Suppressor macrophage treated with lipopolysaccharide for 1 hour (primary cell): ENCODE measurements around the gene PIGN.

ENCODE experiments used
- DNase-seq, 3 donors: peaks; one replicate each; pipeline ENCODE4 v3.0.0-alpha.2; 2020 to 2022

PIGN gene, protein sequence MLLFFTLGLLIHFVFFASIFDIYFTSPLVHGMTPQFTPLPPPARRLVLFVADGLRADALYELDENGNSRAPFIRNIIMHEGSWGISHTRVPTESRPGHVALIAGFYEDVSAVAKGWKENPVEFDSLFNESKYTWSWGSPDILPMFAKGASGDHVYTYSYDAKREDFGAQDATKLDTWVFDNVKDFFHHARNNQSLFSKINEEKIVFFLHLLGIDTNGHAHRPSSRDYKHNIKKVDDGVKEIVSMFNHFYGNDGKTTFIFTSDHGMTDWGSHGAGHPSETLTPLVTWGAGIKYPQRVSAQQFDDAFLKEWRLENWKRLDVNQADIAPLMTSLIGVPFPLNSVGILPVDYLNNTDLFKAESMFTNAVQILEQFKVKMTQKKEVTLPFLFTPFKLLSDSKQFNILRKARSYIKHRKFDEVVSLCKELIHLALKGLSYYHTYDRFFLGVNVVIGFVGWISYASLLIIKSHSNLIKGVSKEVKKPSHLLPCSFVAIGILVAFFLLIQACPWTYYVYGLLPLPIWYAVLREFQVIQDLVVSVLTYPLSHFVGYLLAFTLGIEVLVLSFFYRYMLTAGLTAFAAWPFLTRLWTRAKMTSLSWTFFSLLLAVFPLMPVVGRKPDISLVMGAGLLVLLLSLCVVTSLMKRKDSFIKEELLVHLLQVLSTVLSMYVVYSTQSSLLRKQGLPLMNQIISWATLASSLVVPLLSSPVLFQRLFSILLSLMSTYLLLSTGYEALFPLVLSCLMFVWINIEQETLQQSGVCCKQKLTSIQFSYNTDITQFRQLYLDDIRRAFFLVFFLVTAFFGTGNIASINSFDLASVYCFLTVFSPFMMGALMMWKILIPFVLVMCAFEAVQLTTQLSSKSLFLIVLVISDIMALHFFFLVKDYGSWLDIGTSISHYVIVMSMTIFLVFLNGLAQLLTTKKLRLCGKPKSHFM

GRCh38 chr18:62186774-62187542 is at the start of gene PIGN, which contains the start of gene RELCH:
Gene PIGN, minus strand, starts transcription at chr18:62187056. Its CDS starts 25,703 bp downstream, at chr18:62161353.
Gene RELCH, plus strand, starts transcription at chr18:62187255. Its CDS starts 251 bp downstream, at chr18:62187506.
- peak; percentile 98 to 99 (median 99) for DNase-seq

DNA sequence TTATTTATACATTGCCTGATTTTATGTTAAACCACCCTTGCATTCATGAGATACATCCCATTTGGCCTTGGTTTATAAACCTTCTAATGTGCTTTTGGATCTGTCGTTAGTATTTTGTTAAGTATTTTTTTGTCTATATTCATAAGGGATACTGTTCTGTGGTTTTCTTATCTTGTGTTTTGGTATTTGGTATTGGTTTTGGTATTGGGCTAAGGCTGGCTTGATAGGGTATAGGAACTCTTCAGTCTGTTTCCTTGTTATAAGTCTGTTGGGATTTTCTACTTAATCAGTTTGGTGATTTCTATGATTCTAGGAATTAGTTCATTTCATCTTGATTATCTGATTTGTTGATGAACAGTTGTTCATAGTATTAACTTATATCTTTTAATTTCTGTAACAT is 49.4 kb upstream of the PIGN start:
- DNase-seq: no peak

DNA sequence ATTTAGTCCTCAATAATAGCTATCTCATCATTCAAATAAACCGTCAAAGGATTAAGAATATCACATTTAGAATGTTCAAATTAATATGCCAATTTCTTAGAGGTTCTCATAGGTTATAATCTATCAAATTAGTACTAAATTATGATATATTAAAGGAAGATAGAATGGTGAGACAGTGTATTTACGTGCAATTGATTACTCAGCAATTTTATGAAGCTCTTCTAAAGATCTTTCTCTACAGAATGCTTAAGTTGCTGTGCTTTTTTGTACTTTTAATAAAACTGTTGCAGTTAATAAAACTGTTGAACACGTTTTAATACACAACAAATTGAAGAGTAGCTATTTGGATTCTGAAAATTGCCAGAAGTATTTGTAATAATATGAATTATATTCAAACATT is 39.2 kb upstream of the PIGN start:
- no peak for DNase-seq

DNA sequence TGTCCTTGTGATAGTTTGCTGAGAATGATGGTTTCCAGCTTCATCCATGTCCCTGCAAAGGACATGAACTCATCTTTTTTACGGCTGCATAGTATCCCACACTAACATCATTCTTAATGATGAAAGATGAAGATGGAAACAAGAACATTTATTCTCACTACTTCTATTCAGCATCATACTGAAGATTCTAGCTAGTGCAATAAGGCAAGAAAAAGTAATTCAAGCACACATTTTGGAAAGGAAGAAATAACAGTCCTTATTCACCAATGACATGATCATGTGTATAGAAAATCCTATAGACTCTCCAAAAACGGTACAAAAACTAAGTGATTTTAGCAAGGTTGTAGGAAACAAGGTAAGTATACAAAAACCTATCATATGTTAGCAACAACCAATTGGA is 37.4 kb upstream of the PIGN start:
- no peak for DNase-seq

GRCh38 chr18:62214790-62215189 is 27.9 kb upstream of the PIGN start:
- DNase-seq: no peak

- DNase-seq: no peak
Observed at GRCh38 chr18:62211325-62211828, 24.5 kb upstream of the PIGN start.

DNA sequence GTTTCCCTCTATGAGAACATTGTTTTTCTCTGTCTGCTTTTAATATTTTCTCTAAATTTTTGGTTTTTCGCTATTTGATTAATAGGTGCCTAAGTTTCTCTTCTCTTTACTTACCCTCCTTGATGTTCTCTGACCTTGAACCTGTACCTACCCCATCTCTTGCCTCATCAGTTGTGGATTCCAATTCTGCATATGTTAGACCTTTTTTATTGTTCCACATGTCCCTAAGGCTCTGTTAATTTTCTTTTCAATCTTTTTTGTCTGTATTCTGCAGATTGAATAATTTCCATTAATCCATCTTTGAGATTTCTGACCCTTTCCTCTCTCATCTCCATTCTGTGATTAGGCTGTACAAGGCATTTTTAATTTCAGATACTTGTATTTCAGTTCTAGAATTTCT is 23.3 kb upstream of the PIGN start:
- no peak for DNase-seq

- peak; percentile 46 to 81 (median 76) for DNase-seq
Observed at GRCh38 chr18:62209046-62209445, 22.2 kb upstream of the PIGN start.

GRCh38 chr18:62206593-62206992 is 19.7 kb upstream of the PIGN start:
- DNase-seq: no peak

DNA sequence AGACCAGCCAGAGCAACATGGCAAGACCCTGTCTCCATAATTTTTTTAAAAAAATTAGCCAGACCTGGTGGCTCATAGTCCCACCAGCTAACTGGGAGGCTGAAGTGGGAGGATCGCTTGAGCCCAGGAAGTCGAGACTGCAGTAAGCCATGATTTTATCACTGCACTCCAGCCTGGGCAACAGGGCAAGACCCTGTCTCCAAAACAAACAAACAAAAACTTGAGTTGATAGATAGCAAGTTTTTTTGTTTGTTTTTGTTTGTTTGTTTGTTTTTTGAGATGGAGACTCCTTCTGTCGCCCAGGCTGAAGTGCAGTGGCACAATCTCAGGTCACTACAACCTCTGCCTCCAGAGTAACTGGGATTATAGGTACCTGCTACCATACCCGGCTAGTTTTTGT is 19.0 kb upstream of the PIGN start:
- no peak for DNase-seq

GRCh38 chr18:62201870-62202269 is 15.0 kb upstream of the PIGN start:
- no peak for DNase-seq

DNA sequence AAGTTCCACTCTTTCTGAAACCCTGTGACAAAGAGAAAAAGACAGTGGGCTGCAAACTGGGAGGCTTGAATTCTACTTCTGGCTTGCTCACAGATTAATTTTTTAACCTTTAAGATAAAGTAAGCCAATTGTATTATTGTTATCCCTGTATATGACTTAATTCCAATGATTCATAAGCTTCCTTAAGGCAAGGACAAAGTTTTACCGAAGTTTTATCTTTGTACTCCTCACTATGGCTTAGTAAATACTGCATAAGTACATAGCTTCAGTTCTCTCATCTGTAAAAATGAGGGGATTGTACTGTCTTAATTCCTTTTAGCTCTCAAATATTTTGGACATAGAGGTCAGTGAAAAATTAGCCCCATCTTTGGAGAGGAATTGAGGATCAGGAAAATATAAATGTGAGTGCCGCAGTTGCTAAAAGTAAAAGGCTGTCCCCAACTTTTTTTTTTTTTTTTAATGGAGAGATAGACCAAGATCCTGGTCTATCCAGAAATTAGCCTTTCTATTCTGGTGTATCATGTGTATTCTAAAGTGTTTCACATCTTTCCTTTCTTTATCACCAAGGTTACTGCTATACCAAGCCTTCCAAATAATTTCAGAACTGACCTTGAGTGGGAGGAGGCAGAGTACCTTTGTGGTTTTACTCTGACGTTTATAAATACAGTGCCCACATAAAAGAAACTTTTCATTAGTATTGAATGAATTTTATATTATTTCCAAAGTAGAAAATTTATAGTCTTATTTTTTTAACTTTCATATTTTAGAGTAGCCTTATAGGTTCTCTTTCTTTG is 13.5 kb upstream of the PIGN start:
- DNase-seq: no peak

- no peak for DNase-seq
Observed at GRCh38 chr18:62199629-62200028, 12.8 kb upstream of the PIGN start.

DNA sequence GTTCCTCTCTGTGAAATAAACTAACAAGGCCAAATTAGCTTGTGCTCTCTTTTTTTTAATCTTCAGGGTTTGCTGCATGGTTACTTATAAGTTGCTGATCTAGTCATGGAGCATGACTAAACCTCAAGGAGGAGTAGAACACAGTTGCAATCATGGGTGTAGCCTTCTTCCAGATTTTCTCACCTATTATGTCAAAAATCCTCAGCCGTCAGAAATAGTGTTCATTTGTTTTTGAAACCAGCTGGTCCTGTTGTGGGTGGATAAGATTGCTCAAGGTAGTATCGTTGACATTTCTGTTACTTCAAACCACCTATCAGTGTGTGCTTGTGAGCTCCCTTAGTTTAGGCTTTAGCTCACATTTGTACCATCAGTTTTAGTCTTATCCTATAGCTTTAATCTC is 11.4 kb upstream of the PIGN start:
- DNase-seq: peak in 2 of 3 donors; percentile 6 to 7

- no peak for DNase-seq
Observed at GRCh38 chr18:62196980-62197379, 10.1 kb upstream of the PIGN start.

DNA sequence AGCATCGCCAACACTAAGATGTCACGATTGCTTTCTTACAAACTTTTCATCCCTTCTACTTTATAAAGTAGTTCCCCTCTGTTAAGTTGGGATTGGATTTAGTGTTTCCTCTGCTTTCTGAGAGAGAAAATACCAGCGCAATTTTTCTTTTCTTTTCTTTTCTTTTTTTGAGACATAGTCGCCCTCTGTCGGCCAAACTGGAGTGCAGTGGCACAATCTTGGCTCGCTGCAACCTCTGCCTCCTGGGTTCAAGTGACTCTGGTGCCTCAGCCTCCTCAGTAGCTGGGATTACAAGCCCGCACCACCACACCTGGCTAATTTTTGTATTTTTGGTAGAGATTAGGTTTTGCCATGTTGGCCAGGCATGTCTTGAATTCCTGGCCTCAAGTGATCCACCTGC is 9.2 kb upstream of the PIGN start:
- no peak for DNase-seq

DNA sequence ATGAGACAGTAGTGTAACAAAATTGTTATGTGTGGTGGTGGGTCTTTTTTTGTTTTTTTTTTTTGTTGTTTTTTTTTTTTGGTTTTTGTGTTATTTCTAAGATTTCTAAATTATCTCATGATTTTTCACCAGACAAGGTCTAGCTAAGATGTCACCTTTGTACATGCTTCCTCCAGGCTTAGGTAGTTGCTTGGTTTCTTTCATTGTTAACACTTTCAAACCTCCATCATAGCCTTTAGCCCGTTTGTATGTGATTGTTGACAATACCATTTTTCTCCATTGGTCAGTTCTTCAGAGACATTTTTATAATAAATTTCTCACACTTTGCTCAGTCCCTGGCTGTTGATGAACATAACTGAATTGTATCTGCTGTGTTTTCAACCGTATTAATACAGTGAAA is 2.4 kb upstream of the PIGN start:
- DNase-seq: no peak

GRCh38 chr18:62187543-62188510 is 971 bp upstream of the PIGN start:
- DNase-seq: peak; percentile 24 to 46 (median 38)

DNA sequence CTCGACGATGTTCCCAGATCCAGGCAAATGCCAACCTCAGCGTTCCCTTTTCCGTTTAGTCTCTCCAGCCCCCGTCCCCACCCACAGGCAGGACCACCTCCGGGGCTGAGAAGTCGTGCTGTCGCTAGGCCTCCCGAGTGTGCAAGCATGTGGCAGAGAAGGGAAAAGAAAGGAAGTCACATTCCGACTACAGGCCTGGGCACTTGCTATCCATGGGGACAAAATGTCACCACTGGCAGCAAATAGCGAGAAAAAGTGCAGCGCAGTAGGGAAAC is 420 bp downstream of the PIGN start:
- peak; percentile 41 to 51 (median 46) for DNase-seq

- DNase-seq: peak; percentile 75 to 83 (median 80)
Observed at GRCh38 chr18:62183578-62184195, 3.2 kb downstream of the PIGN start.
